Glutamatergic neuron (in vitro differentiated cells): ENCODE data around the gene SHH. TPM values are rescaled to one million over a fixed set of nuclear protein-coding genes. Genes with fewer than 3 reads are reported as not detected.

ENCODE experiments used
- DNase-seq: peaks from one replicate; pipeline ENCODE4 v3.0.0; 2022
- H3K27ac Mint-ChIP-seq: one replicate; pipeline ENCODE4 v1.8.0; 2020; ENCODE audit warnings: mild to moderate bottlenecking, mixed read lengths, inconsistent platforms; ENCODE audit not compliant: unreplicated experiment
- H3K27me3 Mint-ChIP-seq: one replicate; pipeline ENCODE4 v1.8.0; 2020; ENCODE audit warnings: mild to moderate bottlenecking, moderate library complexity, mixed read lengths, inconsistent platforms; ENCODE audit not compliant: unreplicated experiment
- H3K36me3 Mint-ChIP-seq: one replicate; pipeline ENCODE4 v1.8.0; 2020; ENCODE audit warnings: mild to moderate bottlenecking, mixed read lengths, inconsistent platforms; ENCODE audit not compliant: unreplicated experiment
- H3K4me1 Mint-ChIP-seq: one replicate; pipeline ENCODE4 v1.8.0; 2020; ENCODE audit warnings: mild to moderate bottlenecking, low read depth, mixed read lengths, inconsistent platforms; ENCODE audit not compliant: unreplicated experiment
- H3K4me3 Mint-ChIP-seq: one replicate; pipeline ENCODE4 v1.8.0; 2020; ENCODE audit warnings: mild to moderate bottlenecking, mixed read lengths, inconsistent platforms; ENCODE audit not compliant: unreplicated experiment
- H3K9me3 Mint-ChIP-seq: one replicate; pipeline ENCODE4 v1.8.0; 2020; ENCODE audit warnings: mild to moderate bottlenecking, moderate library complexity, mixed read lengths, inconsistent platforms; ENCODE audit not compliant: unreplicated experiment
- CTCF ChIP-seq: fragments of 200-600 bp; sonication (generic); IDR thresholded peaks from one replicate; pipeline ENCODE4 v1.5.0; 2021; ENCODE audit not compliant: partially characterized antibody, unreplicated experiment
- total RNA-seq: library from RNA; stranded (reverse); fragmentation: NEBNext Ultra II Directional; extraction: Animal tissue kit (Norgen Biotek cat#: 25700); gene quantifications from one replicate; pipeline ENCODE4 v1.2.1, GENCODE V29; 2021; ENCODE audit not compliant: unreplicated experiment

The SHH gene
- total RNA-seq, 1 donor from 2014 or later = not detected

GRCh38 chr7:155830961-155831806, 18.9 kb upstream of the SHH start:
- Mint-ChIP-seq H3K9me3 (peaks cover 2% of the 10 kb centered on the region), H3K4me3 (no peak overlapping the region), H3K27ac (no peak overlapping the region), H3K36me3 (no peaks in the 10 kb centered on the region), H3K4me1 (peaks cover 2% of the 10 kb centered on the region), H3K27me3 (peaks cover 8% of the 10 kb centered on the region)
- TF ChIP-seq CTCF = no peak
- DNase-seq = no peak

- TF ChIP-seq CTCF = no peak
- DNase-seq = no peak
- no peak overlapping the region for H3K4me3 Mint-ChIP-seq
Measured at GRCh38 chr7:155829796-155830470, 17.7 kb upstream of the SHH start.

GRCh38 chr7:155825336-155825735, 13.1 kb upstream of the SHH start:
- H3K4me1 Mint-ChIP-seq = no peaks in the 10 kb centered on the region
- H3K4me3 Mint-ChIP-seq = no peak overlapping the region
- TF ChIP-seq CTCF = no peak
- H3K27me3 Mint-ChIP-seq = peaks cover 2% of the 10 kb centered on the region
- H3K9me3 Mint-ChIP-seq = no peaks in the 10 kb centered on the region
- no peak for DNase-seq
- no peak overlapping the region for H3K27ac Mint-ChIP-seq
- H3K36me3 Mint-ChIP-seq = no peaks in the 10 kb centered on the region

More at GRCh38 chr7:155829796-155830470, 17.7 kb upstream of the SHH start:
- peaks cover 8% of the 10 kb centered on the region for H3K27me3 Mint-ChIP-seq
- no peaks in the 10 kb centered on the region for H3K36me3 Mint-ChIP-seq
- peaks cover 2% of the 10 kb centered on the region for H3K4me1 Mint-ChIP-seq
- H3K9me3 Mint-ChIP-seq = peaks cover 2% of the 10 kb centered on the region
- no peak overlapping the region for H3K27ac Mint-ChIP-seq

- no peak overlapping the region for H3K27ac Mint-ChIP-seq
- no peak for TF ChIP-seq CTCF
- no peak for DNase-seq
Measured at GRCh38 chr7:155824227-155824886, 12.1 kb upstream of the SHH start.

GRCh38 chr7:155821851-155822250, 9.6 kb upstream of the SHH start:
- Mint-ChIP-seq H3K4me3 (no peak overlapping the region), H3K36me3 (no peaks in the 10 kb centered on the region), H3K9me3 (no peaks in the 10 kb centered on the region), H3K27ac (no peak overlapping the region), H3K27me3 (peaks cover 2% of the 10 kb centered on the region), H3K4me1 (no peaks in the 10 kb centered on the region)
- TF ChIP-seq CTCF = no peak
- DNase-seq = no peak

More at GRCh38 chr7:155824227-155824886, 12.1 kb upstream of the SHH start:
- no peaks in the 10 kb centered on the region for H3K36me3 Mint-ChIP-seq
- no peaks in the 10 kb centered on the region for H3K4me1 Mint-ChIP-seq
- no peak overlapping the region for H3K4me3 Mint-ChIP-seq
- H3K27me3 Mint-ChIP-seq = peaks cover 2% of the 10 kb centered on the region
- H3K9me3 Mint-ChIP-seq = no peaks in the 10 kb centered on the region
